Measurements from ENCODE around the gene NFS1. TPM values are rescaled to one million over a fixed set of nuclear protein-coding genes. Genes with fewer than 3 reads are reported as not detected.

NFS1 gene
- total and polyA plus RNA-seq, 2 of the 4 experiments (the other 2 are of a cell fraction), result 16.5 to 35.6 TPM

DNA sequence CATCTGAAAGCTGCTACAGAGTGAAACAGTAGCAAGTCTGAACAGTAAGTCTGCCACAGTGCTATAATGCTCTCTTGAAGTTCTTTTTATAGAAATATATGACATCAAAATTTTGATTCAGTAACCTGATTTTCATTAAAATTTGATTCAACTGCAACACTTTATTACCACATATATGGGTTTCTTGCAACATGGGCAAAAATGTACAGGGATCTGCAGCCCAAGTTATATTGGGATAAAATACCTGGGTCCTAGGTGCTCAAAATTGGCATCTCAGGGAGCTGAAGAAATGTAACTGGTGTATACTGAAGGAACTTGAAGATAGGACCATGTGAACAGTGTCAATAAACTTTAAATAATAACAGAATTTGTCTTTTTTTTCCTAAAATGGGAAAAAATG is 10.9 kb upstream of the NFS1 start:
- no peak overlapping the region for H2BK15ac ChIP-seq (ENCODE audit: low read depth, low read length)
- no peak overlapping the region for H3K14ac ChIP-seq (replicated peaks; ENCODE audit: low read depth, low read length)
- no peaks in the 10 kb centered on the region for H3K27me3 ChIP-seq (ENCODE audit: control insufficient read depth, insufficient read depth, low read length)
- H3K36me3 ChIP-seq (ENCODE audit: control insufficient read depth, insufficient read depth, low read length), result peaks cover 67% of the 10 kb centered on the region
- H2BK120ac ChIP-seq (ENCODE audit: low read depth, low read length), result no peak overlapping the region
- no peaks in the 10 kb centered on the region for H3K4me1 ChIP-seq (ENCODE audit: control insufficient read depth, insufficient read depth, low read length)
- no peaks in the 10 kb centered on the region for H3K9me1 ChIP-seq (ENCODE audit: insufficient read depth, low read length)
- H2BK20ac ChIP-seq (ENCODE audit: low read depth, low read length), result no peak overlapping the region
- H4K20me1 ChIP-seq (ENCODE audit: insufficient read depth, low read length), result peaks cover 76% of the 10 kb centered on the region
- CTCF ChIA-PET, result interaction anchor here (0.7 to 0.9 kb wide), 2 partner anchors 9 to 24 kb away, joined by 3 to 4 read pairs; no protein-coding TSS in a partner anchor
- no peak overlapping the region for H4K91ac ChIP-seq (ENCODE audit: insufficient read depth, low read depth, low read length)
- no peak overlapping the region for H4K8ac ChIP-seq (ENCODE audit: low read depth in 2 of 2, low read length in 2 of 2)
- H2AFZ ChIP-seq (replicated peaks; ENCODE audit: low read length, poor library complexity), result no peak overlapping the region
- in situ Hi-C loops (cut with MboI; ENCODE audit: low sequenced_read_pairs), result no loop called here
- no peak overlapping the region for H2BK5ac ChIP-seq (ENCODE audit: low read depth, low read length, poor library complexity, severe bottlenecking)
- dilution Hi-C loops (cut with HindIII; ENCODE audit: low sequenced_read_pairs, unreplicated experiment), result no loop called here
- ATAC-seq (ENCODE audit: low read depth) (no peak), DNase-seq (no peak)
- H3K23ac ChIP-seq (ENCODE audit: low read depth, low read length), result no peak overlapping the region
- TF ChIP-seq RCOR1 (IDR thresholded peaks at IDR 0.05; ENCODE audit: insufficient replicate concordance, low read length) (no peak), CEBPB (IDR thresholded peaks at IDR 0.05; ENCODE audit: low read depth, low read length) (no peak)
- POLR2A ChIA-PET (ENCODE audit: unreplicated experiment), result no interaction called here
- H3K9me3 ChIP-seq (ENCODE audit: control insufficient read depth, insufficient read depth, low read length), result no peaks in the 10 kb centered on the region
- H3K4me2 ChIP-seq (ENCODE audit: low read depth, low read length), result no peak overlapping the region
- intact Hi-C loops (cut with micrococcal nuclease), result no loop called here
- no peak overlapping the region for H3K4me3 ChIP-seq (ENCODE audit: insufficient read depth, low read depth, low read length)
- H2AK9ac ChIP-seq (replicated peaks; ENCODE audit: low read depth, low read length, poor library complexity), result no peak overlapping the region
- H3K27ac ChIP-seq (ENCODE audit: insufficient read depth, low read length), result no peak overlapping the region
- H2AK5ac ChIP-seq (ENCODE audit: low read depth, low read length), result no peak overlapping the region
- H3K79me1 ChIP-seq (ENCODE audit: low read depth in 1 of 2, low read length in 2 of 2), result peaks cover 13 to 50% of the 10 kb centered on the region in 2 experiments
- H3K18ac ChIP-seq (ENCODE audit: low read depth, low read length), result no peak overlapping the region
- H4K5ac ChIP-seq (ENCODE audit: low read depth, low read length), result no peak overlapping the region
- no peak overlapping the region for H3K56ac ChIP-seq (ENCODE audit: extremely low read depth, insufficient read depth, low read length)
- H3K9ac ChIP-seq (ENCODE audit: low read depth, low read length), result no peak overlapping the region
- no TSS peak for BruUV-seq (replicated peaks)
- H3K4ac ChIP-seq (ENCODE audit: low read depth, low read length), result no peak overlapping the region
